Stimulated activated effector memory CD8-positive, alpha-beta T cell treated with anti-CD3 and anti-CD28 coated beads, Interleukin-12 subunit alpha, Interleukin-12 subunit beta, amount 100 ng/mL, for 72 hours (primary cell): ENCODE results near the gene FUBP1.
"Not testable (repeated sequence)": the region's sequence is repeated elsewhere in the genome, so short reads cannot be mapped to it uniquely, and the experiment has no call there.

Experiments
- ATAC-seq: fragments of 150-1000 bp; cut with Tn5 transposase; 2 replicates; pipeline ENCODE4 v1.10.0; 2021
- DNase-seq, 2 donors: peaks; one replicate each; pipeline ENCODE4 v3.0.0; 2021 to 2022; ENCODE audit warnings: low spot score in 2 of 2
- H3K27ac Mint-ChIP-seq: one replicate; pipeline ENCODE4 v1.8.0; 2022; ENCODE audit warnings: mild to moderate bottlenecking, mixed read lengths
- H3K36me3 Mint-ChIP-seq: one replicate; pipeline ENCODE4 v1.8.0; 2022; ENCODE audit warnings: mild to moderate bottlenecking, mixed read lengths
- H3K4me1 Mint-ChIP-seq: one replicate; pipeline ENCODE4 v1.8.0; 2022; ENCODE audit warnings: mixed read lengths
- H3K4me3 Mint-ChIP-seq: one replicate; pipeline ENCODE4 v1.8.0; 2022; ENCODE audit warnings: mild to moderate bottlenecking, mixed read lengths
- H3K9me3 Mint-ChIP-seq: one replicate; pipeline ENCODE4 v1.8.0; 2022; ENCODE audit warnings: mixed read lengths

The FUBP1 gene

DNA sequence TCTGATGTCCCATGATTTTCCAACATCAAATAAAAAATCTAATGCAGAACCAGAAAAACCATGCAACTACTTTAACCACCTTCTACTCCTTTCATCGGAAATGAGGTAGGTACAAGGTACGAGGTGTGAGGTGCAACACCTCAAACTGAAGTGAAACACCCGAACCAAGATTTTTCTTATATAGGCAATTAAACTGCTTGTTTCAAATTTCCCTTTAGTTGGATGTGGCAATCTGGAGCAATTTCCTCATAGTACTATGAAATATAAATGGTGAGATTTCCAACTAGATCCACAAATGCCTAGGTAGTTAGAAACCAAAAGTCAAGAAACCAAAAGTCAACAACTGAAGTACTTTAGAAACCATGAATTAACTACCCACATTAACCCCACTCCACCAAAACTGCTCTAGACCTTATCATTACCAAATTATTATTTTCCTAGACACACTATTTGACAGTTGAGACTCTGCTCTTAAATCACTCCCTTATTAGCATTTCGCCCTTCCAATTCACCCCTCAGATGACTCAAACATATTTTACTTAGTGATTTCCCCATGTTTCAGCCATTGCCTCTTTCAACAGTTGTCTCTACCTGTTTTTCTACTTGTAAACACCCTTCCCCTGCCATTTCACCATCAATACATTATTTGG lies 37.8 kb downstream of the FUBP1 start:
- no peaks in the 10 kb centered on the region for H3K9me3 Mint-ChIP-seq
- H3K36me3 Mint-ChIP-seq: no peaks in the 10 kb centered on the region
- DNase-seq: no peak
- H3K4me3 Mint-ChIP-seq: no peak overlapping the region
- ATAC-seq: no peak
- no peaks in the 10 kb centered on the region for H3K4me1 Mint-ChIP-seq
- H3K27ac Mint-ChIP-seq: no peak overlapping the region

- Mint-ChIP-seq H3K4me1 (no peaks in the 10 kb centered on the region), H3K9me3 (no peaks in the 10 kb centered on the region), H3K27ac (no peak overlapping the region), H3K36me3 (no peaks in the 10 kb centered on the region), H3K4me3 (no peak overlapping the region)
- DNase-seq: no peak
- ATAC-seq: no peak
Observed at GRCh38 chr1:77938651-77939050, 40.2 kb downstream of the FUBP1 start.

DNA sequence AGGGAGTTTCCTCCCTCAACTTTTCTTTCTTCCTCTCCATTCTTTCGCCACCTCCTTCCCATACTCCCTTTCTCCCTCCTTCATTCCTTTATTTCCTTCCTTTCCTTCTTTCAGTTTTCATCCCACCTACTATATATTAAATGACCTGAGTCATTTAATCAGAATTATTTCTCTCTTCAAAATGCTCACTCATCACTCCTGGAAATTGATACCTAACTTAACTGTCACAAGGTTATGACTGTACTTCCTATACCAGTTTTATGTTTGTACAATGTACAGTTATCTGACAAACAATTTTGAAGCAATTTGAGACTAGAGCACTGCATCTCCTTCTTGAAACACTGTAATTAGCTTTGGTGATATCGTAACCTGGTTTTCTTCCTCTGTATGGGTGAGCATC lies 49.1 kb downstream of the FUBP1 start:
- no peak overlapping the region for H3K4me3 Mint-ChIP-seq
- no peaks in the 10 kb centered on the region for H3K36me3 Mint-ChIP-seq
- H3K9me3 Mint-ChIP-seq: no peaks in the 10 kb centered on the region
- peaks cover 5% of the 10 kb centered on the region for H3K4me1 Mint-ChIP-seq
- H3K27ac Mint-ChIP-seq: no peak overlapping the region
- ATAC-seq (no peak), DNase-seq (no peak)

DNA sequence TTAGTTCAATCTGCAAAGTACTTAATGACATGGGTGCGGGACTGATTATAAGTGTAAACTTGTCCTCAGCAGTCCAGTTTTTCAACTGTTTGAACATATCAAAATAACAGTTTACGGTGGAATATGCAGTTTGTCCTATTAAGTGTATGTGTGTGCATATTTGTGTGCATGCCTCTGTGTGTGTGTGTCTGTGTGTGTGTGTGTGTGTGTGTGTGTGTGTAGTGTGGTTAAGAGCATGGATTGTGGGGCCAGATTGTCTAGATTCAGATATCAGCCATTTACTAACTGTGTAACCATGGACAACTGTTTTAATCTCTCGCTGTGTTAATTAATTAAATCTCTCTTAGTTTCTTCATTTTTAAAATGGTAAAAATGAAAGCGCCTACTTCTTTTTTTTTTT lies 51.5 kb downstream of the FUBP1 start:
- H3K36me3 Mint-ChIP-seq: no peaks in the 10 kb centered on the region
- DNase-seq: no peak
- no peak overlapping the region for H3K27ac Mint-ChIP-seq
- H3K4me3 Mint-ChIP-seq: no peak overlapping the region
- ATAC-seq: no peak
- no peaks in the 10 kb centered on the region for H3K9me3 Mint-ChIP-seq
- peaks cover 5% of the 10 kb centered on the region for H3K4me1 Mint-ChIP-seq

- no peak overlapping the region for H3K27ac Mint-ChIP-seq
Observed at GRCh38 chr1:77926561-77927357, 52.1 kb downstream of the FUBP1 start.

DNA sequence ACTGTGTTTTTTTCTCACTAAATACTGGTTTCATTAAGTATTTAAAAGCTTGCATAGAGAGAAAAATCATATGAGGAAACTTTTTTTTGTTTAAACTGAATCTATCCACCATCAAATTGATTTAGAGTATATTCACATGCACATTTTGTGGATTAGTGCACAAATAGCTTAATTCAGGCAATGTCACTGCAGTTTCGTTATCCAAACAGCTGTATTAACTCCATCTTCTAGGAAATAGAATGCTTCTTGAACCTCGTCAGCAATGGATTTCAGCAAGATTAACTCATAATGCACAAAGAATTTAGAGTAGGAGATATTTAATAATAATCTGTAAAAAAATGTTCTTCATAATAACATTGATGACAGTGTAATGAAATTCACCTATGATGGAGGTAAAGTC lies 52.9 kb downstream of the FUBP1 start:
- DNase-seq: no peak
- no peak overlapping the region for H3K27ac Mint-ChIP-seq
- peaks cover 5% of the 10 kb centered on the region for H3K4me1 Mint-ChIP-seq
- peak overlapping the region; percentile 42 for H3K4me3 Mint-ChIP-seq
- no peak for ATAC-seq
- H3K36me3 Mint-ChIP-seq: no peaks in the 10 kb centered on the region
- H3K9me3 Mint-ChIP-seq: no peaks in the 10 kb centered on the region

More at GRCh38 chr1:77926561-77927357, 52.1 kb downstream of the FUBP1 start:
- H3K36me3 Mint-ChIP-seq: no peaks in the 10 kb centered on the region
- H3K4me1 Mint-ChIP-seq: peaks cover 5% of the 10 kb centered on the region
- H3K4me3 Mint-ChIP-seq: peak overlapping the region; percentile 42
- ATAC-seq (no peak), DNase-seq (no peak)
- no peaks in the 10 kb centered on the region for H3K9me3 Mint-ChIP-seq

GRCh38 chr1:77925518-77925917 lies 53.4 kb downstream of the FUBP1 start:
- H3K27ac Mint-ChIP-seq: no peak overlapping the region
- ATAC-seq: no peak
- no peak overlapping the region for H3K4me3 Mint-ChIP-seq
- H3K36me3 Mint-ChIP-seq: no peaks in the 10 kb centered on the region
- H3K4me1 Mint-ChIP-seq: peaks cover 5% of the 10 kb centered on the region
- no peak for DNase-seq
- H3K9me3 Mint-ChIP-seq: no peaks in the 10 kb centered on the region

DNA sequence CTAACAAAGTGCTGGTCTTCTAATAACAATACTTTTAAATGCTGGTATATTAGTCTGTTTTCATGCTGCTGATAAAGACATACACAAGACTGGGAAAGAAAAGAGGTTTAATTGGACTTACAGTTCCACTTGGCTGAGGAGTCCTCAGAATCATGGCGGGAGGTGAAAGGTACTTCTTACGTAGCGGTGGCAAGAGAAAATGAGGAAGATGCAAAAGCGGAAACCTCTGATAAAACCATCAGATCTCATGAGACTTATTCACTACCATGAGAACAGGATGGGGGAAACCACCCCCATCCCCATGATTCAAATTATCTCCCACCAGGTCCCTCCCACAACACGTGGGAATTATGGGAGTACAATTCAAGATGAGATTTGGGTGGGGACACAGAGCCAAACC lies 60.0 kb downstream of the FUBP1 start:
- not testable (repeated sequence) for H3K27ac Mint-ChIP-seq, H3K9me3 Mint-ChIP-seq, ATAC-seq

DNA sequence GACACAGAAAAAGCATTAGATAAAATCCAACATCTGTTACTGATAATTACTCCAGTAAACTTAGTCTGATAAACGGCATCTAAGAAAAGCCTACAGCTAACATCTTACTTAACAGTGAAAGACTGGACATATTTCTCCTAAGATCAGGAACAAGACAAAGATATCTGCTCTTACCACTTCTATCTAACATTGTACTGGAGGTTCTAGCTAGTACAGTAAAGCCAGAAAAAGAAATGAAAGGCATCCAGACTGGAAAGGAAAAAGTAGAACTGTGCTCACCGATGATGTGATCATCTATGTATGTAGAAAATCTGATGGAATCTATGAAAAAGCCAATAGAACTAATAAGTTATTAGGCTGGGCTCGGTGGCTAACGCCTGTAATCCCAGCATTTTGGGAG lies 68.8 kb downstream of the FUBP1 start:
- no peak overlapping the region for H3K27ac Mint-ChIP-seq
- H3K9me3 Mint-ChIP-seq: no peaks in the 10 kb centered on the region
- no peak overlapping the region for H3K4me3 Mint-ChIP-seq
- H3K36me3 Mint-ChIP-seq: no peaks in the 10 kb centered on the region
- H3K4me1 Mint-ChIP-seq: no peaks in the 10 kb centered on the region
- ATAC-seq (no peak), DNase-seq (no peak)

More for the DNA sequence above, 60.0 kb downstream of the FUBP1 start:
- not testable (repeated sequence) for H3K4me3 Mint-ChIP-seq, H3K4me1 Mint-ChIP-seq, DNase-seq, H3K36me3 Mint-ChIP-seq

GRCh38 chr1:77906624-77907023 lies 72.2 kb downstream of the FUBP1 start:
- Mint-ChIP-seq H3K9me3 (no peaks in the 10 kb centered on the region), H3K36me3 (no peaks in the 10 kb centered on the region), H3K27ac (no peak overlapping the region), H3K4me3 (no peak overlapping the region), H3K4me1 (no peaks in the 10 kb centered on the region)
- ATAC-seq: no peak
- DNase-seq: no peak

DNA sequence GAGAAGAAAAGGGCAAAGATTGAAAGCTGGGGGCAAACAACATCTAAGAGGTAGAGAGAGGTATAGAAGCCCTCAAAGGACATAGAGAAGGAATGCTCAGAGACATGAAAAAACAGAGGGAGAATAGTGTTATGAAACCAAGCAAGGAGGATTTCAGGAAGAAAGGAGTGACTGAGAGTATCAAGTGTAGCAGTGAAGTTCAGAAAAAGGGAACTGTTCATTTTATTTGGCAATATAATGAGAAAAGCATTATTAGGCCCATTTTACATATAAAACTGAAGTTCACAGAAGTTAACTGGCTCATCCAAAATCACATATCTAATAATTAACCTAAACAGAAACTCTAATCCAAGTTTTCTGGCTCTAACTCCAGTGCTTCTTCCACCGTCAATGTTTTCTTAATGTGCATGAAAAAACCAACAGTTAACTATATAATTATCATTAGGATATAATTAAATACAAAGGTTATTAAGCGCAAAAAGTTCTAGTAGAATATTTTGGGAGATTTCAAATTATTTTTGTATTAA lies 72.8 kb downstream of the FUBP1 start:
- Mint-ChIP-seq H3K27ac (no peak overlapping the region), H3K4me1 (no peaks in the 10 kb centered on the region), H3K36me3 (no peaks in the 10 kb centered on the region), H3K9me3 (no peaks in the 10 kb centered on the region), H3K4me3 (no peak overlapping the region)
- DNase-seq (no peak), ATAC-seq (no peak)

- no peaks in the 10 kb centered on the region for H3K36me3 Mint-ChIP-seq
- no peak overlapping the region for H3K27ac Mint-ChIP-seq
- H3K4me1 Mint-ChIP-seq: no peaks in the 10 kb centered on the region
- DNase-seq: no peak
- no peak overlapping the region for H3K4me3 Mint-ChIP-seq
- H3K9me3 Mint-ChIP-seq: no peaks in the 10 kb centered on the region
- no peak for ATAC-seq
Observed at GRCh38 chr1:77905603-77906002, 73.3 kb downstream of the FUBP1 start.

DNA sequence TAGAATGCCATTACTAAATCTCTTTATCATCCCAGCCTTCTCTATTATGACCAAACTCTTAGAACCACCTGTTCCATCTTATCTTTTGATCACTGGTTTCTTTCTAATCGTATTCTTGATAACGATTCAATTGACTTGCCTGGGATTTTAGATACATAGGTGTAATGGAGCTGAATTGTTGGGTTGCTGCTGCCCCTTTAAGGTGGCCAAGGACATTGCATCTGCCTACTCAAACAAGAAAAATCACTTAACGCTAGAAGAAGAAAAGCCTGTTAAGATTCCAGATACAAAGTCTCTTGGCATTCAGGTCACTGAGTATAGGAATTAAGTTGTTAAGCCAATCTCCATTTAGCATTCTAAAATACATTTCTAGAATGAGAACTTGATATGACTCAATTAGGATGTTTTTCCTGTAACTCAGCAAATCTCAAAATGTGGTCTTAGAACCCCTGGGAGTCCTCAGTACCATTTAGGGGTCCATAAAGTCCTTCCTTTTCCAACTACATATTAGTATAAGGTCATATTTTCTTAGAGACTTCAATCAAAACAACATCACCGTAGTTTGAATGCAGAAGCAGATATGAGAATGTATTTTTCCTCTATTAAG lies 78.1 kb downstream of the FUBP1 start:
- H3K27ac Mint-ChIP-seq: no peak overlapping the region
- H3K4me3 Mint-ChIP-seq: no peak overlapping the region
- ATAC-seq (no peak), DNase-seq (no peak)
- H3K9me3 Mint-ChIP-seq: no peaks in the 10 kb centered on the region
- H3K36me3 Mint-ChIP-seq: no peaks in the 10 kb centered on the region
- no peaks in the 10 kb centered on the region for H3K4me1 Mint-ChIP-seq

- H3K9me3 Mint-ChIP-seq: no peaks in the 10 kb centered on the region
- no peak overlapping the region for H3K27ac Mint-ChIP-seq
- ATAC-seq (no peak), DNase-seq (no peak)
- no peaks in the 10 kb centered on the region for H3K36me3 Mint-ChIP-seq
- H3K4me3 Mint-ChIP-seq: no peak overlapping the region
- no peaks in the 10 kb centered on the region for H3K4me1 Mint-ChIP-seq
Observed at GRCh38 chr1:77899647-77900320, 79.1 kb downstream of the FUBP1 start.
